Stimulated activated CD8-positive, alpha-beta memory T cell treated with anti-CD3 and anti-CD28 coated beads, Interleukin-2, amount 100 ng/mL, for 1 hour (primary cell): Measurements from ENCODE around the gene RASSF7.

Source experiments
- DNase-seq, 2 donors: peaks; one replicate each; pipeline ENCODE4 v3.0.0-alpha.2; 2020; ENCODE audit warnings: low read depth in 2 of 2

Gene RASSF7

GRCh38 chr11:586376-587316, 25.9 kb downstream of the RASSF7 start:
- DNase-seq: no peak

- DNase-seq: no peak
Observed at GRCh38 chr11:587546-587945, 26.8 kb downstream of the RASSF7 start.

GRCh38 chr11:587978-588380, 27.2 kb downstream of the RASSF7 start:
- peak; percentile 35 to 47 for DNase-seq

GRCh38 chr11:589798-590197, 29.0 kb downstream of the RASSF7 start:
- DNase-seq: no peak

- no peak for DNase-seq
Observed at GRCh38 chr11:590997-591396, 30.2 kb downstream of the RASSF7 start.

- no peak for DNase-seq
Observed at GRCh38 chr11:592501-592900, 31.7 kb downstream of the RASSF7 start.

GRCh38 chr11:592918-593317, 32.1 kb downstream of the RASSF7 start:
- DNase-seq: no peak

GRCh38 chr11:593347-593746, 32.6 kb downstream of the RASSF7 start:
- DNase-seq: no peak

GRCh38 chr11:595400-595799, 34.6 kb downstream of the RASSF7 start:
- no peak for DNase-seq

GRCh38 chr11:596374-596773, 35.6 kb downstream of the RASSF7 start:
- DNase-seq: no peak

- DNase-seq: no peak
Observed at GRCh38 chr11:597166-597725, 36.5 kb downstream of the RASSF7 start.

GRCh38 chr11:598005-598680, 37.4 kb downstream of the RASSF7 start:
- no peak for DNase-seq

GRCh38 chr11:601573-602245, 40.9 kb downstream of the RASSF7 start:
- no peak for DNase-seq

- DNase-seq: no peak
Observed at GRCh38 chr11:603154-603553, 42.4 kb downstream of the RASSF7 start.

GRCh38 chr11:605286-606129, 44.7 kb downstream of the RASSF7 start:
- DNase-seq: no peak

GRCh38 chr11:606245-606644, 45.5 kb downstream of the RASSF7 start:
- no peak for DNase-seq

GRCh38 chr11:607020-607780, 46.4 kb downstream of the RASSF7 start:
- DNase-seq: no peak

GRCh38 chr11:607971-608659, 47.3 kb downstream of the RASSF7 start:
- no peak for DNase-seq

GRCh38 chr11:608791-609251, 48.1 kb downstream of the RASSF7 start:
- DNase-seq: no peak

GRCh38 chr11:609341-609811, 48.6 kb downstream of the RASSF7 start:
- no peak for DNase-seq
